ENCODE measurements around the gene ARHGEF11.

The ARHGEF11 gene

GRCh38 chr1:157044326-157044725 is 1.2 kb downstream of the ARHGEF11 start:
- DNase-seq: no peak

GRCh38 chr1:157043685-157044084 is 1.9 kb downstream of the ARHGEF11 start:
- DNase-seq: no peak

GRCh38 chr1:157042846-157043245 is 2.7 kb downstream of the ARHGEF11 start:
- DNase-seq: no peak

- DNase-seq: no peak
Observed at GRCh38 chr1:157040802-157041201, 4.7 kb downstream of the ARHGEF11 start.

GRCh38 chr1:157035121-157035520 is 10.4 kb downstream of the ARHGEF11 start:
- no peak for DNase-seq

GRCh38 chr1:157034137-157034800 is 11.3 kb downstream of the ARHGEF11 start:
- no peak for DNase-seq

- no peak for DNase-seq
Observed at GRCh38 chr1:157033357-157033876, 12.1 kb downstream of the ARHGEF11 start.

- no peak for DNase-seq
Observed at GRCh38 chr1:157032303-157032702, 13.2 kb downstream of the ARHGEF11 start.

GRCh38 chr1:157030728-157031127 is 14.8 kb downstream of the ARHGEF11 start:
- DNase-seq: no peak

GRCh38 chr1:157028674-157029073 is 16.9 kb downstream of the ARHGEF11 start:
- no peak for DNase-seq

GRCh38 chr1:157025856-157026255 is 19.7 kb downstream of the ARHGEF11 start:
- DNase-seq: no peak

GRCh38 chr1:157025385-157025784 is 20.2 kb downstream of the ARHGEF11 start:
- no peak for DNase-seq

GRCh38 chr1:157021688-157022087 is 23.9 kb downstream of the ARHGEF11 start:
- DNase-seq: no peak

GRCh38 chr1:157019457-157019856 is 26.1 kb downstream of the ARHGEF11 start:
- DNase-seq: no peak

GRCh38 chr1:157011845-157012244 is 33.7 kb downstream of the ARHGEF11 start:
- no peak for DNase-seq

GRCh38 chr1:157008502-157008901 is 37.0 kb downstream of the ARHGEF11 start:
- no peak for DNase-seq

- no peak for DNase-seq
Observed at GRCh38 chr1:157007306-157007705, 38.2 kb downstream of the ARHGEF11 start.

GRCh38 chr1:157006676-157007075 is 38.9 kb downstream of the ARHGEF11 start:
- no peak for DNase-seq

GRCh38 chr1:157005965-157006364 is 39.6 kb downstream of the ARHGEF11 start:
- no peak for DNase-seq

- DNase-seq: no peak
Observed at GRCh38 chr1:157004806-157005205, 40.7 kb downstream of the ARHGEF11 start.

GRCh38 chr1:157004327-157004726 is 41.2 kb downstream of the ARHGEF11 start:
- DNase-seq: no peak

GRCh38 chr1:157001304-157001703 is 44.2 kb downstream of the ARHGEF11 start:
- DNase-seq: no peak

- DNase-seq: no peak
Observed at GRCh38 chr1:157000686-157001085, 44.9 kb downstream of the ARHGEF11 start.

- DNase-seq: no peak
Observed at GRCh38 chr1:156999596-157000320, 45.8 kb downstream of the ARHGEF11 start.

All from COR-L47 (cell line).